GM21360 (cell line): ENCODE measurements around the gene ELOVL5.
"Not testable (repeated sequence)": the region's sequence is repeated elsewhere in the genome, so short reads cannot be mapped to it uniquely, and the experiment has no call there.

Experiments used
- ATAC-seq: cut with Tn5 transposase; IDR thresholded peaks from one replicate; pipeline ENCODE4 v1.9.1; 2021; ENCODE audit warnings: mild to moderate bottlenecking, moderate library complexity; ENCODE audit not compliant: unreplicated experiment

Gene ELOVL5

GRCh38 chr6:53359843-53360092 lies 11.0 kb upstream of the ELOVL5 start:
- peak; percentile 2 for ATAC-seq

GRCh38 chr6:53359095-53359842 lies 10.5 kb upstream of the ELOVL5 start:
- peak; percentile 96 for ATAC-seq

GRCh38 chr6:53358440-53359094 lies 9.8 kb upstream of the ELOVL5 start:
- ATAC-seq = peak; percentile 4

GRCh38 chr6:53357576-53358360 lies 9.0 kb upstream of the ELOVL5 start:
- ATAC-seq = no peak

GRCh38 chr6:53353624-53354023 lies 4.9 kb upstream of the ELOVL5 start:
- no peak for ATAC-seq

- ATAC-seq = no peak
Measured at GRCh38 chr6:53352360-53352759, 3.6 kb upstream of the ELOVL5 start.

GRCh38 chr6:53349209-53349693 lies 501 bp upstream of the ELOVL5 start:
- no peak for ATAC-seq

GRCh38 chr6:53347921-53348370 lies 804 bp downstream of the ELOVL5 start:
- peak; percentile 17 for ATAC-seq

- peak; percentile 0 for ATAC-seq
Measured at GRCh38 chr6:53347250-53347920, 1.4 kb downstream of the ELOVL5 start.

- ATAC-seq = not testable (repeated sequence)
Measured at GRCh38 chr6:53346049-53346448, 2.7 kb downstream of the ELOVL5 start.

GRCh38 chr6:53344969-53345368 lies 3.8 kb downstream of the ELOVL5 start:
- no peak for ATAC-seq

GRCh38 chr6:53343092-53343491 lies 5.7 kb downstream of the ELOVL5 start:
- ATAC-seq = no peak

GRCh38 chr6:53342217-53342616 lies 6.5 kb downstream of the ELOVL5 start:
- no peak for ATAC-seq

GRCh38 chr6:53340536-53340935 lies 8.2 kb downstream of the ELOVL5 start:
- ATAC-seq = no peak

- no peak for ATAC-seq
Measured at GRCh38 chr6:53339424-53339823, 9.3 kb downstream of the ELOVL5 start.

GRCh38 chr6:53338304-53338703 lies 10.4 kb downstream of the ELOVL5 start:
- ATAC-seq = no peak

GRCh38 chr6:53336070-53336469 lies 12.7 kb downstream of the ELOVL5 start:
- no peak for ATAC-seq

- ATAC-seq = peak; percentile 71
Measured at GRCh38 chr6:53335224-53335994, 13.3 kb downstream of the ELOVL5 start.

- ATAC-seq = no peak
Measured at GRCh38 chr6:53333439-53334408, 15.0 kb downstream of the ELOVL5 start.
